Measurements from ENCODE around the gene COX6B1.
"Not testable (repeated sequence)": the region's sequence is repeated elsewhere in the genome, so short reads cannot be mapped to it uniquely, and the experiment has no call there.

The COX6B1 gene

DNA sequence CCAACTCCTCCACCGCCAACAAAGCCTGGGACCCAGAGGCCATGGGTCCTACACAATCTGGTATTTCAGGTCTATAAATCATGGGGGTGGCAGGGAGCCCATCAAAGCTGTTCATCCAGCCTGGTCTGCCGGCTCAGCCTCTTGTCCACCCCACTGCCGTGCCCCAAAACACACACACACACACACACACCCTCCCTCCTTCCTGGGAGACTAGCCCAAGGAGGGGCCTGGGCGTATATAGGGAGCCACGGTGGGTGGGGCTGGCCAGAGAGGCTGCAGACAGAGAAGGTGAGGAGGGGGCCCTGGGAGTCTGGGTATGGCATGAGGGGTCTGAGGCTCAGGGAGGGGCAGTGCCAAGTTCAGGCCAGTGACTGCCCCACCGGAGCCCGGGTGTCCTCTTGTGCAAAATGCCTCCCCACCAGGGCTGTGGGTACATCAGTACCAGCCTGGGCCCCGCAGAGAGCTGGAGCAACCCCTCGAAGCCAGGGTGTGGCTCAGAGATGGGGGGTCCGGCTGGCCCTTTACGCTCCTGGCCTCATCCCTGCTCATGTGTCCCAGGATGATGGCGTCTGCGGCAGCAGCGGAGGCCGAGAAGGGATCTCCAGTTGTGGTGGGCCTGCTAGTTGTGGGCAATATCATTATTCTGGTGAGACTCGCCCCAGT, 18.3 kb downstream of the COX6B1 start, which contains the start of gene UPK1A:
UPK1A (plus strand) TSS at position 267 of the 663 bp plus-strand sequence; CDS start at position 563, 296 bp downstream.
- no peak for DNase-seq

DNA sequence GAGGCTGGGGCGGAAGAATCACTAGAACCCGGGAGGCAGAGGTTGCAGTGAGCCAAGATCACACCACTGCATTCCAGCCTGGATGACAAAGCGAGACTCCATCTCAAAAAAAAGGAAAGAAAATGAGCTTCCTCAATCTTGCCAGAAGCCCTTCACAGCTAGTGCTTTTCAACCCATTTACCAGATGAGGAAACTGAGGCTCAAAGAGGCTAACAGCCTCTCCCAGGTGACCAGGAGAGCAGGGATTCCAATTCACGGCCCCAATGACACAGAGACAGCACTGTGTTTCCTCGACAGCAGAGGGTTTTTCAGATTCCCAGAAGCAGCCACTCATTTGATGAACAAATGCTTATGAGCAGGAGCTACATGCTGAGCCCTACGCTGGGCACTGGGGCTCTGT, 21.4 kb downstream of the COX6B1 start:
- DNase-seq: no peak

DNA sequence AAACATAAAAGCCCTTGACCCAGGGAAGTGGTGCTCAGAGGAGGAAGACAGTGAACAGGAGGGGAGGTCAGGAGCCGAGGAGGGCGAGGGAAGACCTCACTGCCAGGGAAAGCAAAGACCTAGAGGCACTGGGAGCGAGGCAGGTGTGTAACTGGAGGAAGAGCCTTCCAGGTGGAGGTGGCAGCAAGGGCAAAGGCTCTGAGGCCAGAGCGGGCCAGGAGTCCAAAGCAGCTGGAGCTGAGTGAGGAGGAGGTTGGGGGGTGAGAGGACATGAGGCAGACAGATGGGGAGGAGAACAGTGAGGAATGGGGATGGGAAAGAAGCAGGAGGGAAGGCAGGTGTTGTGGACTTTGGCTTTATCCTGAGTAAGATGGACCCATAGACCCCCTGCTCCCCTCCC, 21.9 kb downstream of the COX6B1 start:
- no peak for DNase-seq

- no peak for DNase-seq
Observed at GRCh38 chr19:35670686-35671085, 22.6 kb downstream of the COX6B1 start.

GRCh38 chr19:35671818-35672217, 23.7 kb downstream of the COX6B1 start:
- no peak for DNase-seq

GRCh38 chr19:35673121-35673804, 25.1 kb downstream of the COX6B1 start:
- no peak for DNase-seq

- no peak for DNase-seq
Observed at GRCh38 chr19:35675589-35676140, 27.5 kb downstream of the COX6B1 start.

- DNase-seq: no peak
Observed at GRCh38 chr19:35689836-35690235, 41.7 kb downstream of the COX6B1 start.

DNA sequence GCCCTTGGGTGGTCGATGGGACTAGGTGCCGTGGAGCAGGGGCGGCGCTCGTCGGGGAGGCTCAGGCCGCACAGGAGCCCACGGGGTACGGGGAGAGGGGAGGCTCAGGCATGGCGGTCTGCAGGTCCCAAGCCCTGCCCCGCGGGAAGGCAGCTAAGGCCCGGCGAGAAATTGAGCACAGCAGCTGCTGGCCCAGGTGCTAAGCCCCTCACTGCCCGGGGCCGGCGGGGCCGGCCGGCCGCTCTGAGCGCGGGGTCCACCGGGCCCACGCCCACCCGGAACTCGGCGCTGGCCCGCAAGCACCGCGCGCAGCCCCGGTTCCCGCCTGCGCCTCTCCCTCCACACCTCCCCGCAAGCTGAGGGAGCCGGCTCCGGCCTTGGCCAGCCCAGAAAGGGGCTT, 43.0 kb downstream of the COX6B1 start:
- DNase-seq: not testable (repeated sequence)

- DNase-seq: no peak
Observed at GRCh38 chr19:35692010-35692409, 43.9 kb downstream of the COX6B1 start.

- DNase-seq: no peak
Observed at GRCh38 chr19:35693422-35693821, 45.3 kb downstream of the COX6B1 start.

DNA sequence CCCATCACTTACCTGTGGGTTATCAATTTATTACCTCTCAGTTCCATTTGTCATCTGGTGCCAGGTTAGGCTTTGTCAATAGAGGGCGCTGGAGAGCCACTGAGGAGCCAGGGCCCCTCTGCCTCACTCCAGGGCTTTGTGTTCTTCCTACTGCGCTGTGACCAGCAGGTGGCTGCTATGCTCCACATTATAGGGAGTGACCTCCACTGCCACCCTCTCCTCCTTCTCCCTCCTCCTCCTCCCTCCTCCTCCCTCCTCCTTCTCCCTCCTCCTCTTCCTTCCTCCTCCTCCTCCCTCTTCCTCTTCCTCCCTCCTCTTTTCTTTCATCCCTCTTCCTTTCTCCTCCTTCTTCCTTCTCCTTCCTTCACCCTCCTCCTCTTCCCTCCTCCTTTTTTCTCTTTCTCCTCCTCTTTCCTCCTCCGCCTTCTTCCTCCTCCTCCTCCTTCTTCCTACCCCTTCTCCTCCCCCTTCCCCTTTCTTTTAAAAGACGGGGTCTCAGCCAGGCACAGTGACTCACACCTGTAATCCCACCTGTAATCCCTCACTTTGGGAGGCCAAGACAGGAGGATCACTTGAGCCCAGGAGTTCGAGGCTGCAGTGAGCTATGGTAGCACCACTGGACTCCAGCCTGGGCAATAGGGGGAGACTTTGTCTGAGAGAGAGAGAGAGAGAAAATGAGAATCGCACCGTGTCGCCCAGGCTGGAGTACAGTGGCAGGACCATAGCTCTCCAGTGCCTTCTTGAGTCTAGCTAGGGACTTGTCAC, 45.9 kb downstream of the COX6B1 start:
- peak; percentile 87 to 94 for DNase-seq

GRCh38 chr19:35695895-35696422, 47.8 kb downstream of the COX6B1 start:
- DNase-seq: no peak

- no peak for DNase-seq
Observed at GRCh38 chr19:35696835-35697234, 48.7 kb downstream of the COX6B1 start.

- peak; percentile 97 to 100 for DNase-seq
Observed at GRCh38 chr19:35702223-35703012, 54.3 kb downstream of the COX6B1 start.

DNA sequence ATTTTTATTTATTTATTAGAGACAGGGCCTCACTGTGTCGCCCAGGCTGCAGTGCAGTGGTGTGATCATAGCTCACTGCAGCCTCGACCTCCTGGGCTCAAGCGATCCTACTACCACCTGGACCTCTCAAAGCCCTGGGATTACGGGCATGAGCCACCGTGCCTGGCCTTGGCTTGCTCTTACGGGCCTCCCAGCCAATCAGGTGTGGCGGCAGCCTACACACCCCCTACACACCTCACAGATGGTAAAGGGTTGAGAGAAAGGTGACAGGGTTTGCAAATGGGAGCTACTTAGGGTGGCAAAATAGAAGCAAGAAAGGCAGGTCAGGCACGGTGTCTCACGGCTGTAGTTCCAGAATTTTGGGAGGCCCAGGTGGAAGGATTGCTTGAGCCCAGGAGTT, 55.2 kb downstream of the COX6B1 start:
- DNase-seq: no peak

DNA sequence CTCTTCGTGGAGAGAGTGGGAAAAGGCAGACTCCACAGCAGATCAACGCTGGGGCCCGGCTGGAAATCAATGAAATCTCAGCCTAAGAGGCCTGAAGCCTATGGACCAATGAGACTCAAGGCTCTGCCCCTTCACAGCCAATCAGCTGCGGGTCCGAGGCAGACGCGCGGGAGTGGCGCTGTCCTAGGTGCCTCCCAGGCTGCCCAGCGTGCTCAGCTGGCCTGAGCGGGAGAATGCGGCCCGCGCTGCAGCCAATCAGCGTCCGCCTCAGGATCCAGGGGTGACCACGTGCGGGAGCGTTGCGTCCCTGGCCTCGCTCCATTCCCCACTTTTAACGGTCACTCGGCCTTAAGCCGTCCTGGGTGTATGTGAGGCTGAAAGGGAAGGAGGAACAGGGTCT, 56.1 kb downstream of the COX6B1 start, which contains the start of gene ZBTB32:
ZBTB32 (plus strand) TSS at position 341 of the 400 bp plus-strand sequence. CDS start 10,069 bp downstream, outside the sequence.
- no peak for DNase-seq
